ENCODE results near the gene RAB35. TPM values are rescaled to one million over a fixed set of nuclear protein-coding genes. Genes with fewer than 3 reads are reported as not detected.

The RAB35 gene
- total RNA-seq, 1 donor from 2014 or later: 89.2 TPM

DNA sequence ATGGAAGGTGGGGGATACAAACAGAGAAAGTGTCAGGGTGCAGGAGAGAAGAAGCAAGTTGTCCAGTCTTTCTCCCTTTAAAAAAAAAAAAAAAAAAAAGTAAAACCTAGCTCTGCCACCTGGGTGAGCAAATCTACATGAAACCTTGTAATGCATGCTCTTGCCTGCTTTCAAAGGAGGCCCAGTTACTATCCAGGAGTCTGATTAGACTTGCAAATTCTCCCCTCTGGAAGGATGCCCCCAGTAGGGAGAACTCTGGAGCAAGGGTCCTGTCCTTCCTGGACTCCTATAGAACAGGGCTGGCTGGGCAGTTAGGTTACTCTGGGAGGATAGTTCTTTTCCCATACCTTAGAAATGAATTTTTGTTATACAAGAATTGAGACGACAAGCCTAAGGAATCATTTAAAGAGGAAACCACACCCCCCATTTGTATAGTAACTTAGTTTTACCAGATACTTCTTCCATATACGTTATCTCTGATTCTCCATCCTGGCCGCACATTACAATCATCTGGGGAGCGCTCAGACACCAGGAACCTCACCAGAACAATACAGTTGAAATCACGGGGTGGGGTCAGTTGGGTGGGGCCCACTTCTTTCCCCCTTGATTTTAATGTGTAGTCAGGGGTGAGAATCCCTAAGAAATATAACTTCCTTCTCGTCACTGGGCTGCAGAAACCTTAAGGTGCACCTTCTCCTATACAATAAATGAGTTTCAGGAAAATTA, 30.5 kb downstream of the RAB35 start:
- intact Hi-C loops (cut with micrococcal nuclease): loop anchor here (2.0 kb wide), 1 partner anchor 157 kb away; no protein-coding TSS in a partner anchor
- Mint-ChIP-seq H3K4me1 (ENCODE audit: low read depth) (peaks cover 32% of the 10 kb centered on the region), H3K4me3 (peak overlapping the region; percentile 81), H3K27ac (peak overlapping the region; percentile 86), H3K9me3 (no peaks in the 10 kb centered on the region), H3K27me3 (ENCODE audit: insufficient read depth) (peaks cover 1% of the 10 kb centered on the region), H3K36me3 (ENCODE audit: low read depth) (peaks cover 48% of the 10 kb centered on the region)
- no peak for DNase-seq (ENCODE audit: low spot score)

DNA sequence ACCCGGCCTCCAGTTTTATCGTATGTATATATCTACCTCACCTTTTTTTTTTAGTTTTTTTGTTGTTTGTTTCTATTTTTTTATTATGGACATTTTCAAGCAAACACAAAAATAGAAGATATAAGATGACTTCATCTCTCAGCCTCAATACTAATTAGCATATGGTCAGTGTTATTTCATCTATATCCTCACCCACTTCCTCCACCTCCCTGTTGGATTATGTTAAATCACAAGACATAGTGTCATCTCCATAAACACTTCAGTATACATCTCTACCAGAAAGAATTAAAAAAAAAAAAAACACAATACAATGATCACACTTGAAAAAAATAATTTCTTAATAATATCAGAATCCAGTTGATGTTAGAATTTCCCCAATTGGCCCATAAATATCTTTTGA, 34.9 kb downstream of the RAB35 start:
- Mint-ChIP-seq H3K4me3 (no peak overlapping the region), H3K4me1 (ENCODE audit: low read depth) (peaks cover 36% of the 10 kb centered on the region), H3K9me3 (no peaks in the 10 kb centered on the region), H3K27ac (no peak overlapping the region), H3K27me3 (ENCODE audit: insufficient read depth) (no peaks in the 10 kb centered on the region), H3K36me3 (ENCODE audit: low read depth) (peaks cover 51% of the 10 kb centered on the region)
- intact Hi-C loops (cut with micrococcal nuclease): no loop called here
- DNase-seq (ENCODE audit: low spot score): no peak

DNA sequence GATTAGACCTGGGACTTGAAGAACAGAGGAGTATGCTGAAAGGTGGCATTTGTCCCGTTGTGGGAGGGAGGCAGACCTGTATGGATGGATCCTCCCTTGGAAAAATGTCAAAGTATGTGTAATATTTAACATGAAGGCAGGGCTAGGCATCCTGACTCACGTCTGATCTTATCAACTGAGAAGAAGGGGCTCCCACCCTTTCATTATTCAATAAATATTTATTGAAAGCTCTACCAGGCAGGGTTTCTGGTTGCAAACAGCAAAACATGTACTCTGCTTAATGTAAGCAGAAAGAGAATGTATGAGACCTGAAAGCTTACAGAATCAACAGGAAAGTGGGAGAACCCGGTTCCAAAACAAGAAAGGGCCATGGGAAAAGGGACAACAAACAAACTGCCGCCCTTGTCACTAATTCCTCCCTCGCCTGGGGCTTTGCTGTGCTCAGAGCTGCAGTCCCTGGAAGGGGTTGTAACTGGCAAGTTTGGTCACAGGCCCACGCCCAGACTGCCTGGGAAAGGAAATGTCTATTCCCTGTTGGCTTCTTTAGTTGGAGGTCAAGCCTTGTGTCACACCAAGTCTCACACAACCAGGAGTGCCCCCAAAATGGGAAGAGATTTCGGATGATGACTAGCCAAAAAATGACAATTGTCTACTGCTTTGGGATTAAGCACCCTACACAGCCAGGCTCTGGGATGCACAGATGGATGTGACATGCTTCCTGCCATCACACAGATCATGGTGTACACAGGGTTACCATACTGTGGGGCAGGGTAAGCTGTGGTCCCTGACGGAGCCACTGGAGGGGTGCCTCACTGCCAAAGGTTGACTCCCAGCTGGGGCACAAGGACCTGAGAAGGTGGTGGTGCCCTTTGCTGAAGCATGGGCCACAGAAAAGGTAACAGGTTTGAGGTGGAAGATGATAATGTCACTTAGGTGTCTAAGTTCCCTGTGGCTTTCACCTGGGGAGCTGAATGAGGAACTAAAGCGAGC, 36.8 kb downstream of the RAB35 start:
- Mint-ChIP-seq H3K27me3 (ENCODE audit: insufficient read depth) (no peaks in the 10 kb centered on the region), H3K27ac (peak overlapping the region; percentile 43), H3K36me3 (ENCODE audit: low read depth) (peaks cover 46% of the 10 kb centered on the region), H3K4me1 (ENCODE audit: low read depth) (peaks cover 24% of the 10 kb centered on the region), H3K9me3 (no peaks in the 10 kb centered on the region), H3K4me3 (no peak overlapping the region)
- intact Hi-C loops (cut with micrococcal nuclease): no loop called here
- no peak for DNase-seq (ENCODE audit: low spot score)

DNA sequence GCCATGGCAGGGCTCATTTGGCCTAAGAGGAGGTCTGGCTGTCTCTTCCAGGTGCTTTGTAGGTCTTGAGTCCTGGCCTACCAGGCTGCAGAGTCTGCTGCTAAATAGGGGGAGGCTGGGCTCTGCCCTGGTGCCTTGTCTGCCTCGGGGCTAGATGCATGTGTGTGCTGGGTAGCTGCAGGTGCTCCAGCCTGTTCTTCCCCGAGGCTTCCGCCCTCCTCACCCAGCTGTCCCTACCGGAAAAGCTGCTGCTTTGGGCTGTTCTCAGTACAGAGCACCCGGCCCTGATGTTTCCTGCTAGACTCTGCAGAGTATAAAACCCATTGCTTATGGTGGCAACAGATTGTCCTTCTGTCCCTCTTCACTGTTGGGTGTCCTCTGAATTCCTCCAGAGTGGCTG, 37.7 kb downstream of the RAB35 start:
- Mint-ChIP-seq H3K27ac (peak overlapping the region; percentile 43), H3K27me3 (ENCODE audit: insufficient read depth) (no peaks in the 10 kb centered on the region), H3K9me3 (no peaks in the 10 kb centered on the region), H3K36me3 (ENCODE audit: low read depth) (peaks cover 49% of the 10 kb centered on the region), H3K4me1 (ENCODE audit: low read depth) (peaks cover 30% of the 10 kb centered on the region), H3K4me3 (no peak overlapping the region)
- DNase-seq (ENCODE audit: low spot score): no peak
- intact Hi-C loops (cut with micrococcal nuclease): no loop called here

DNA sequence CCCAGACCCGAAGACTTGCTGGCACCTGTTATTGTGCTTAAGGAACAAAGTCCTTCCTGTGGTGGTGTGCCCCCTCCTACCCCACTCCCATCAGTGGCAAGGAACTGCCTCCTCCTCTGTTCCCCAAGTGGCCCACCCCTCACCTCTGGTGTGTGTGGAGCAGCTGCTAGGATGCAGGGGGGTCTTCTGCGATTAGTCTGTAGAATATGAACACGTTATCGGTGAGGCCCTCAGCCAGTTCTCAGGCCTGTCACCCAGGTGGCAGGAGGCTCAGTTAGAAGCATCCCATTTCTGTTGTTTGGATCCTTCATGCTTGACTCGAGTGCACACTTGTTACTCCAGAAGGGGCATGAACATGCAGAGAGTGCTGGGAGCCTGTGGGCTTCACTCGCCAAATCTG, 39.3 kb downstream of the RAB35 start:
- Mint-ChIP-seq H3K4me3 (no peak overlapping the region), H3K36me3 (ENCODE audit: low read depth) (peaks cover 50% of the 10 kb centered on the region), H3K4me1 (ENCODE audit: low read depth) (peaks cover 30% of the 10 kb centered on the region), H3K27me3 (ENCODE audit: insufficient read depth) (no peaks in the 10 kb centered on the region), H3K27ac (no peak overlapping the region), H3K9me3 (no peaks in the 10 kb centered on the region)
- intact Hi-C loops (cut with micrococcal nuclease): no loop called here
- DNase-seq (ENCODE audit: low spot score): no peak

DNA sequence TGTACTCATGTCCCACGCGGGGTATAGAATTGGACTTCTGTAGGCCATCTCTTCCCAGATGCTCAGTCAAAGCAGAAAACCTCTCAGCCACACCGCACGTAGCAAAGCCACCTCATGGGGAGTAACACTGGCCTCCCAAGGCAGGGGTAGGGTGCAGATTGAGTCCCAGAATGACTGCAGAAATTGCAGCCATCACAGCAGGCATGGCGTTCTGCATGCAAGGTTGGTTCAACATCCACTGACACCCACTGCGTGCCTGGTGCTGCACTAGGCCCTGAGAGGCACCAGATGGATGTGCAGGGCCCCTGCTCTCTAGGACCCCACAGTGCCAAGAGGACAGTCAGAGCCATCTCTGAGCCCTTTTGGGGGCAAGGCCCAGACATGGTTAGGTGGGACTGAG, 39.9 kb downstream of the RAB35 start:
- intact Hi-C loops (cut with micrococcal nuclease): no loop called here
- peaks cover 49% of the 10 kb centered on the region for H3K36me3 Mint-ChIP-seq (ENCODE audit: low read depth)
- peaks cover 30% of the 10 kb centered on the region for H3K4me1 Mint-ChIP-seq (ENCODE audit: low read depth)
- DNase-seq (ENCODE audit: low spot score): no peak
- no peaks in the 10 kb centered on the region for H3K9me3 Mint-ChIP-seq
- H3K27me3 Mint-ChIP-seq (ENCODE audit: insufficient read depth): no peaks in the 10 kb centered on the region
- H3K27ac Mint-ChIP-seq: no peak overlapping the region
- no peak overlapping the region for H3K4me3 Mint-ChIP-seq

DNA sequence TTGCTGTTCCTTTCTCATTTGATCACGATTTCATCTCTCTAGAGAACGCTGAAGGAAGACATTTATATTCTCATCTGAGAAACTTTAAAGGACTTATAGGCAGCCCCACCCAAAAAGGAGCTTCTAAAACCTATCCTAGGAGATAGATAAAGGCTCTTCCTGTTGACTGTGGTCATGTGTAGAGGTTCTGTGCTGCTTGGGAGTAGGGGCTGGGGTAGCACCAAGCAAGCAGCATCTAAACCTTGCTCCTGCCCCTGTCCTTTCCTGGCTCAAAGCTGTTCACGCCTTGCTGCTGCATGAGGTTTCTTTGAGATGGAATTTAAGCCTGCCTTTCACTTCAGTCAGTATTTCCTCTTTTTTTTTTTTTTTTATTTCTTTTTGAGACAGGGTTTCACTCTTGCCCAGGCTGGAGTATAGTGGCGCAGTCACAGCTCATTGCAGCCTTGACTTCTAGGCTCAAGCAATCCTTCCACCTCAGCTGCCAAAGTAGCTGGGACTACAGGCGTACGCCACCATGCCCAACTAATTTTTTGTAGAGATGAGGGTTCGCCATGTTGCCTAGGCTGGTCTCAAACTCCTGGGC, 41.4 kb downstream of the RAB35 start:
- intact Hi-C loops (cut with micrococcal nuclease): no loop called here
- Mint-ChIP-seq H3K4me1 (ENCODE audit: low read depth) (peaks cover 30% of the 10 kb centered on the region), H3K4me3 (peak overlapping the region; percentile 49), H3K27ac (peak overlapping the region; percentile 74), H3K9me3 (no peaks in the 10 kb centered on the region), H3K36me3 (ENCODE audit: low read depth) (peaks cover 48% of the 10 kb centered on the region), H3K27me3 (ENCODE audit: insufficient read depth) (no peaks in the 10 kb centered on the region)
- no peak for DNase-seq (ENCODE audit: low spot score)

DNA sequence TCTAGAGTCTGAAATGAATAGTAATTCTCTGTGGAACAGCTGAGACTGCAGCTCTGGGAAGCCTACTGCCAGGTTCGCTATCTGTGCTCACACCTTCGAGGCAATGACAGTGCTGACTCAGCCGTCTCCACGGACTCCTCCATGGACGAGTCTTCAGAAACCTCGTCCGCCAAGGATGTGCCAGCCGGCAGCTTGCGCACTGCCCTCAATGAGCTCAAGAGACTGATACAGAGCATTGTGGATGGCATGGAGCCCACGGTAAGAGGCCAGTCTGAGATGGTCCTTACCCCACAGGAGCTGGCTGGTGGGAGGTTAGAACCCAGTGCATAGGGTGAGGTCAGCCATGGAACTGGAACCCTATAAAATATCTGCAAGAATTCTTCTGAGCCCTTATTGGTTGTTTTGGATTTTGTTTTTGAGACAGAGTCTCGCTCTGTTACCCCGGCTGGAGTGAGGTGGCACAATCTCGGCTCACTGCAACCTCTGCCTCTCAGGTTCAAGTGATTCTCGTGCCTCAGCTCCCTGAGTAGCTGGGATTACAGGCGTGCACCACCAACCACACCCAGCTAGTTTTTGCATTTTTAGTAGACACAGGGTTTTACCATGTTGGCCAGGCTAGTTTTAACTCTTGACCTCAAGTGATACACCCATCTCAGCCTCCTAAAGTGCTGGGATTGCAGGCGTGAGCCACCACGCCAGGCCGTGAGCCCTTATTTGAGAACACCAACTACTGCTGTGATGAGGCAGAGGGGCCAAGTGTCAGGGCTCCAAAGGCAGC, 43.9 kb downstream of the RAB35 start:
- H3K4me1 Mint-ChIP-seq (ENCODE audit: low read depth): peaks cover 15% of the 10 kb centered on the region
- peaks cover 44% of the 10 kb centered on the region for H3K36me3 Mint-ChIP-seq (ENCODE audit: low read depth)
- H3K27ac Mint-ChIP-seq: no peak overlapping the region
- no peak overlapping the region for H3K4me3 Mint-ChIP-seq
- no peaks in the 10 kb centered on the region for H3K9me3 Mint-ChIP-seq
- DNase-seq (ENCODE audit: low spot score): no peak
- H3K27me3 Mint-ChIP-seq (ENCODE audit: insufficient read depth): no peaks in the 10 kb centered on the region
- intact Hi-C loops (cut with micrococcal nuclease): no loop called here

DNA sequence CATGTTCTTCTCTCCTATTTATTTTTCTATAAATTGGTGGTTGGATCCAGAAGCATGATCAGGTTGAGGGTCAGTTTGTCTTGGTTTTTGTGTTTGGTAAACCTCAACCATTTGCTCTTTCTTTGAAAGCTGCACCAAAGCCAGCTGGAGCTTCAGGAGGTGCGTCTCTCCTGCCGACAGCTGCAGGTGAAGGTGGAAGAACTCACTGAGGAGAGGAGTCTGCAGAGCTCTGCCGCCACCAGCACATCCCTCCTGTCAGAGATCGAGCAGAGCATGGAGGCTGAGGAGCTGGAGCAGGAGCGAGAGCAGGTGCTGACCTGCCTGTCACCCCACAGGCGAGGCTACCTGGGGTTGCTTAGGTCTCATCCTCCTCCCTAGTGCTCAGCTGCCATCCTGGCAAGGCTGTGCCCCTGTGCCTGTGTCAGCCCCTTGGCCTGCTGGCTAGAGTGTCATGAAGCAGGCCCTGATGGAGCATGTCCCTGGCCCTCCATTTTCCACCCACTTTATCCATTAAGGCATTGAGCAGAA, 45.0 kb downstream of the RAB35 start:
- Mint-ChIP-seq H3K4me3 (no peak overlapping the region), H3K36me3 (ENCODE audit: low read depth) (peaks cover 44% of the 10 kb centered on the region), H3K27me3 (ENCODE audit: insufficient read depth) (no peaks in the 10 kb centered on the region), H3K27ac (no peak overlapping the region), H3K9me3 (no peaks in the 10 kb centered on the region), H3K4me1 (ENCODE audit: low read depth) (peaks cover 15% of the 10 kb centered on the region)
- intact Hi-C loops (cut with micrococcal nuclease): no loop called here
- no peak for DNase-seq (ENCODE audit: low spot score)

DNA sequence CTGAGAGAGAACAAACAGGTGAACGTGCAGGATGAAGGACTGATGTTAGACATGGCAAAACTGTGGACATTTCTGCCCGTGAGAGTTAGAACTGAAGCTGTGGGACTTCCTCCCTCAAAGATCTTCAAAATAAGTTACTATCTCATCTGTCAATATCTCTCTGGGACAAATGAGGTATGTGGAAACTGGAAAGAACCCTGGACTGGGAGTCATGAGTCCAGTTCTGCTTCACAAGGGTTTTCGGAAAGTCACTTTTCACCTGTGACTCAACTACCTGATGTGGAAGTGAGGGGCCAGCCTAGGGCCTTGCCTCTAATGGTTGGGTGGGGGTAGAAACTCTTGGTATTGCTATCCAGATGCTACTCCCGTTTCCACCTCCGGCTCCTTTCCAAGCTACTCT, 47.3 kb downstream of the RAB35 start:
- Mint-ChIP-seq H3K9me3 (no peaks in the 10 kb centered on the region), H3K4me3 (no peak overlapping the region), H3K4me1 (ENCODE audit: low read depth) (peaks cover 3% of the 10 kb centered on the region), H3K36me3 (ENCODE audit: low read depth) (peaks cover 47% of the 10 kb centered on the region), H3K27me3 (ENCODE audit: insufficient read depth) (no peaks in the 10 kb centered on the region), H3K27ac (no peak overlapping the region)
- DNase-seq (ENCODE audit: low spot score): no peak
- intact Hi-C loops (cut with micrococcal nuclease): no loop called here

DNA sequence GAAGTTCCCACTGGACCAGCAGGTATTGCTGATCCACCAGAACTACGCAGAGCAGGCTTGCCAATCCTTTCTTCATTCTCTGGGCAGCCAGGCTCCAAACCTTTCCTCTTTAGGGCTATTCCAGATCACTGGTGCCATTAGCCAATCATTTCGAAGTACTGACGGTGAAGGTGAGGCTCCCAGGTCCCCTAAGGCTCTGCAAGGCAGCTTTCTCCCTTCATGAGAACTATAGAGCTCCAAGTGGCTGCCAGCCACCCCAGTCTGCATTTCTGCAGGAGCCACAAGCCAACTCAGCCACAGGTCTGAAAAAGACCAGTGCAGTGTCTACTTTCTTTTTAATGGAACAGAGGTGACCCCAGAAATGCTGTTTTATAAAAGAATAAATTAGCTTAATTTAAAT, 48.7 kb downstream of the RAB35 start:
- Mint-ChIP-seq H3K4me1 (ENCODE audit: low read depth) (peaks cover 3% of the 10 kb centered on the region), H3K4me3 (no peak overlapping the region), H3K27ac (no peak overlapping the region), H3K9me3 (no peaks in the 10 kb centered on the region), H3K36me3 (ENCODE audit: low read depth) (peaks cover 40% of the 10 kb centered on the region), H3K27me3 (ENCODE audit: insufficient read depth) (no peaks in the 10 kb centered on the region)
- intact Hi-C loops (cut with micrococcal nuclease): no loop called here
- DNase-seq (ENCODE audit: low spot score): no peak

DNA sequence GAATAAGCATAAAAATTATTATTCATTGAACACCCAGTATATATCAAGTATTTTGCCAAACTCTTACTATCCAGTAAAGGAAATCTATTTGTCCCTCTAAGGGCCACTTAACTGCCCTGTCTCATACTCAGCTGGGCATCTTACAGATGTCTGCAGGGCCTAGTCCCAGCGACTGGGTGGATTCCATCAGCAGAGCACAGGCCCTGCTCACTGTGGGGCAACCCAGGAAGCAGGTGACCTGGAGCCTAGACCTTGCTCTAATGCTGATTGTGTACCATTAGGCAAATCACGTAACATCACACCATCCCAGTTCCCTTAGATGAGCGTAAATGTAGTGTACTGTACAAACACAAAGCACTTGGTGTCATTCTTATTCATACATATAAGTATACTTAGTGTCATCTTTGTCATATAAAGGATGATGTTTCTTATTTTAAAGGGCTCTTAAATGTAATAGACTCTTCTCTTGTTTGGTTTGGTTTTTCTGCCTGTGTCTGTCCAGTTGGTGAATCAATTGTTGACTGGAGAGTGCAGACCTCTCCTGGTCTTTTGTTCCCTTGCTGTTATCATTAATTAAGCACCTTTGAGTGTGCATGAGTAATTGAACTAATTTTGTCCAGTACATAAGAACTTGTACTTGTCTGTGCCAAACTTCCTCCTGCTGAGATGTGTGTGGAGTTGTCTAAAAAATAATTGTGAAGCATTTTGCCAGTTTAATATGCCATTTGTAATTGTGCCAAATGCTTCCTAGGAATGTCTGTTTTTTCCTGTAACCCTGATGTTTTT, 49.3 kb downstream of the RAB35 start:
- Mint-ChIP-seq H3K4me3 (no peak overlapping the region), H3K27me3 (ENCODE audit: insufficient read depth) (no peaks in the 10 kb centered on the region), H3K27ac (no peak overlapping the region), H3K4me1 (ENCODE audit: low read depth) (peaks cover 7% of the 10 kb centered on the region), H3K36me3 (ENCODE audit: low read depth) (peaks cover 40% of the 10 kb centered on the region), H3K9me3 (no peaks in the 10 kb centered on the region)
- no peak for DNase-seq (ENCODE audit: low spot score)
- intact Hi-C loops (cut with micrococcal nuclease): no loop called here

All from activated T-helper 1 cell treated with anti-CD3 and anti-CD28 coated beads, Interleukin-12 subunit alpha, Interleukin-12 subunit beta, Interleukin-2, Interleukin-4 antibody, amounts not matched to agents 30 ng/mL and 10 ng/mL and 1 ng/mL, durations not matched to agents 14 hours and 24 hours and 36 hours (primary cell).